Globus pallidus (tissue), 1 donor: ENCODE results near the gene STXBP6.
"Not testable (repeated sequence)": the region's sequence is repeated elsewhere in the genome, so short reads cannot be mapped to it uniquely, and the experiment has no call there.

Source experiments
- DNase-seq: peaks from one replicate; pipeline ENCODE4 v3.0.0-alpha.2; 2015; ENCODE audit warnings: low spot score

The STXBP6 gene

DNA sequence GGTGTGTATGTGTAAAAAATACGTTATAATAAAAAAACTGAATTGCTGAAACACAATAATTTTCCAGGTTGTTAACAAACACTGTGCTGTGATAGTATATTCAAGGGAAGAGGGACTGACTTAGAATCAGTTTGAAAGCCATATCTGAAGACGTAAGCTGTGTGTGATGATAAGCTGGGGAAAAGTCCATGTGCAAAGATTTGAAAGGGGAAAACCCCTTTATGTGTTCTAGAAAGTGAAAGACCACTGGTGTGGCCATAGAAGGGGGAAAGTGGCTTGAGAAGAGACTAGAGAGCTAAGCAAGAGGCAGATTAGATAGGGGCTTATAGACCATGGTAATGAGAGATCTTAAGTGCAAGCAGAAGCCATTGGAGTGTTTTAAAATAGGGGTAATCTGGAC is 220.1 kb downstream of the STXBP6 start:
- DNase-seq, result no peak

DNA sequence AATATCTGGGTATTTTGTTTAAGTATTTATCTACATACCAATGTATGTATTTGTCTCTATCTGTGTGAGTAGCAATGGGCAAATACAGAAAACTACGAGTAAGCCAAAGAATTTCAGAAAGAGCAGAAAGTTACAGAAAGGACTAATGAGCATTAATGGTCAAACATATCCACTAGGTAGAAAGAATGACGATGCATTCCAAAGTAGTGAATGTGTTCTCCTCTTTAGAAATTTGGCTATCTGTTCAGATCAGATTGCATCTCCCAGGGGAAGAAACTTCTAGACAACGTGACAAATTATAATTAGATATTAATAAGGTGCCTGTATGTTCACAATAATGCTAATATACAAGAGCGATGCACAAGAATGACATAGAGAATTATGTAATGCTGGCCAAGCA is 221.5 kb downstream of the STXBP6 start:
- DNase-seq, result no peak

DNA sequence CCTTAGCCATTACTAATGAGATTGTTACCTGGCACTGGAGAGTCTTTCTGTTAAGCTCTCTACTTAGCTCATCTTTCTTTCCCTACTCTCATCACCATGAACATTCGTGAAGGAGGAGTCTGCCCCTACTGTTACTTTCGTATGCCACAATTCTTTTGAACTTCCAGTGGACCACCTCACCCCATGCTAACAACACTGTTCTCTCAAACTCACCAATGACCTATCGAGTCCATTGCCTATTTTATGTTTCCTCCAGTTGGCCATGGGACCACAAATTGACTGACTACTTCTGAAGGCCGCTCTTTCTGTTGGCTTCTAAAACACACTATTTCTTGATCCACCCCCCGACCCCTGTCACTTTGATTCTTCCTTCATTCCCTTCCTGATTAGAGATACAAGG is 223.6 kb downstream of the STXBP6 start:
- no peak for DNase-seq

DNA sequence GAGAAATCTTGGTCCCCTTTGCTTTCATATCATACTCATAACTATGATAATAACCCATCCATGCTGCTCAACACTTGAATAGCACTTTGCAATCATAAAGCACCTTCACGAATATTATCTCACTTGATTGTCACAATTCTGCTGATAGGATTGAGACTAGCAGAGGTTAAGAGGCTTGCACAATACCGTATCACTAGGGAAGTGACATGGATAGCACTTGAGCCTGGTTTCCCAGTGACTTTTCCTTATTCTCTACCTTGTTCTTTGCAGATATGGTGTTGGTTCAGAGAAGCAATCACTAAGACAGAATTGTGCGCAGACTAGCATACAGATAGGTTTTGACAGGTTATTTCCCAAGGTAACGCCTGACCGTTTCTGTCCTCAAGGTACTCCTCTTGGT is 229.3 kb downstream of the STXBP6 start:
- DNase-seq, result no peak

DNA sequence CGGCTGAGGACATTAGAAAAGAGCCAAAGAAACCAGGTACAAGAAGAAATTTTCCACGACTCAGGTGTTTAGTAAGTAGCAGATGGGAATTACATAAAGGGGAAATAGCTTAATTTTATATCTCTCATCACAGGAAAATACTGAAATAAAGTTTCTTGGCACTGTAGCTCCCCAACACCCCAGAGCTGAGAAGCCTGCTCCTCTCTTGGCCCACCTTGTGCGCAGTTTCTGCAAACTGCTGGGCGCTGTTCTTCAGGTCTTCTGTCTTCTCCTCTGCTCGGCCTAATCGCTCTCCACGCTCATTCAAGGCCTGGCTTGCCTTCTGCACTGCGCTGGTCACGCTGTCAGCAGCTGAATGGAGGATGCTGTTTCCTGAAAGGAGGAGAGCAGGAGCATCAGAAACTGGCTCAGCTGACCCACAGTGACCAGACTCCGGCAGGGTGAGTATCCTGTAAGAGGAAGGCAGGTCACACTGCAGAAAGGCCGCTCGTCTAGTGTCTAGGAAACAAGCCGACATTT is 231.1 kb downstream of the STXBP6 start:
- no peak for DNase-seq

DNA sequence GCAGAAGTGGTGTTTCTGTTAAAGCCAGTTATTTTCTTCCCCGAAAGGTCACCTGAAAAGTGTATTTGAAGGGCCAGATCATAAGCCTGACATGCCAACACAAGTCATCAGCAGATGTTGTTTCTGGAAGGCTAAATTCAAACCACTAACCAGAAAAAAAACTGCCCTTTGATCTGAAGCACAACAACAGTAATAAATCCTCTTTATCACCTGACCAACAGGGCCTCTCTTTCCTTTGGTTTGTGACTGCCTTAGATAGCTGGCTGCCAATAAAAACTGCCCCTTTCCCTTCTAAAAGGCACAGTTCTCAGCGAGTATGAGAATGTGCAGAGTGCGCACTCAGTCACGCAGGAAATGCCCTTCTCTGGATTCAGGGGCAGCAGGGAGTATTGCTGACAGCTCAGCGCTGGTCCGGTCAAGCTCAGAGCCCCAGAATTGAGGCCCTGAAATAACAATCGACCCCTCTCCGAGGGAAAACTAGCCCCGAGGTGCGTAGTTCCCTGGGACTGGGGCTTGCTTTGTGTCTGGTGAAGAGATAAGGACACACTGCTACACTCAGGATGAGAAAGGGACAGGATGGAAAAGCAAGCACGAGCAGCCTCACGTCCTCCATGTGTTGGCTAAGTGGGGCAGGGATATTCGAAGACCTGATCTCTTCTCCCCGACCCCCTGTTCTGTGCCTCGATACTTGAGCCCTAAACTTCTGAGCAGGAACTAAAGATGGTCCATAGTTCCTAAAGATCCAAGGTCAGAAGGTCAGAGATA is 231.7 kb downstream of the STXBP6 start:
- DNase-seq, result no peak

DNA sequence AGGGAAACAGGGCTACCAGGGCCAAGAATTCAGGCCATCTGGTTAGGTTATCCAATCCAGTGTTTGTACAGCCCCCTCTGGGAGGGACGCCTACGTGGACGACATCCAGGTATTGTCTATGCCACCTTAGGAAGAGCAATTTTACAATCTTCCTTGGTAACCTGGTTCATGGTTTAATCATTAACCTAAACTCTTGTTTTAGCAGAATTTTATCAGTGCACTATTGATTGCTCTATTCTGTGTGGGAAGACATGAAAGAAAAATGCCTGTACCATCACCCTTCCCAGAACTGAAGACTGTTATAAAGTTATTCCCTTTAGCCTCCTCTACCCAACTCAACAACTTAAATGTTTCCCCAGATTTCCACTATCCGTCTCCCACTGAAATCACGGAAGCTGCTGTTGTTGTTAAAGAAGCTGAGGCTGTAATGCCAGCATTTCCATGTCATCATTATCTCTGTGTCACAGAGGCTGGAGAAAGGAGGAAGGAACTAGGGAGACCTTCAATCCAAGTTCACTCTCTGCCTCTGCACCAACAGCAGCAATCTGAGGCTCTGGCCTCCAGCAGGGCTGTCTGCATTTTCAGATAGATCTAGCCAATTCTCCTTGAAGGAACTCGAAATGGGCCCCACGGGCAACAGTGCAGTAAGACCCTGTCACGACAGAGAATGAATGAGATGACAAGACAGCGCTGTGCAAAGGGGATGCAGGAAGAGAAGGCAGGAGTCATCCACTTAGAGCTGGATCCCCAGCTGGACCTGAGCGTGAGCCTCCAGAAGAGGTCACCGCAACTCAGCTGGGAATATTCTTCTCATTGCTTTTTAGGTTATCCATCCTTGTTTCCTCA is 232.5 kb downstream of the STXBP6 start:
- DNase-seq, result peak; percentile 55

DNA sequence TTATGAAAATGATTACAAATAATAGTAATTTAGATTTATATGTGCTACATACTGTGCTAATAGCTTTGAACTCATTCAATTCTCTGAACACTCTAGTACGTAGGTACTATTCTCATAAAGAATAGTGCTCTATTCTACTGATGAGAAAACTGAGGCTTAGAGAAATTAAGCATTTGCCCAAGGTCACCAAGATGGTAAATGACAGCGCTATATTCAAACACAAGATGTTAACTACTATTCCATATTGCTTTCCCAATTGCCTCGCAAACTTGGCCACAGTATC is 233.1 kb downstream of the STXBP6 start:
- no peak for DNase-seq

DNA sequence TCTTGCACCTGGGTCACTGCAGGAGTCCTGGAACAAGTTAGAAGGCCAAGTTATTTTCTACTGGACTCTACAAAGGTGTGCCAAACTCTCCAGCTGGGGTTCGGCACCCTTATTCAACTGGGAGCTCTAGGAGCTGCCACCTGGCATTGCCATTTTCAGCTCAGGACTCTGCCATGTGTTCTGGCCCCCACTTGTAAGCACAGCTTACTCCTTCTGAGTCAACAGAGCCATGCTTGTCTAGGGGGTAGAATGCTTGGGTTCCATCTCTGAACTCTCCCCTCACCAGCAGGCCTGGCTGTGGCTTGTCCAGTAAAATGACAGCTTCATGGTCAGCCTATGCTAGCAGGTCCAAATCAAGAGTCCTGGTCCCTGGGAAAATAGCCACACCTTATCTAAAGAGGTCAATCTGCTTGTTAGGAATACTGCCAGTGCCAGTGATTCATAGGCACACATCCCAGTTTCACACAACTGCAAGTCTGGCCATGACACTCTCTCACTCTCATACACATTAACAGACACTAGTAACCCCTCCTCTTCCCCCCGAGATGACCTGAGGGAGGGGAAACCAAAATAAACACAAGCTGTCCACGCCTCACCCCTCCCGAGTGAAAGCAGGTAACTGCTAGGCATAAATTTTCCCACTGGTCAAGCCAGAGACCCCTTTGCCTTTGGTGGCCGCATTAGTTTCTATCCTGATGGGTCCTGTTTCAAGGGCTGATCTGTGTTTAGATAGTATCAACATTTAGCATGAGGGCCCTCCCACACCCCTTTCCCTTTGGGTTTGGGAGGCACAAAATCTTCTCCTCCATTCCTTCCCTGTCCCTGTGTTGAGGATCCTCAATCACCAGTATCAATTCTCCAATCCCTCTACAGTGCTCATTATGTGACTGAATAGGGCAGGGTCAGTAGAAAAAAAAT is 233.7 kb downstream of the STXBP6 start:
- no peak for DNase-seq

DNA sequence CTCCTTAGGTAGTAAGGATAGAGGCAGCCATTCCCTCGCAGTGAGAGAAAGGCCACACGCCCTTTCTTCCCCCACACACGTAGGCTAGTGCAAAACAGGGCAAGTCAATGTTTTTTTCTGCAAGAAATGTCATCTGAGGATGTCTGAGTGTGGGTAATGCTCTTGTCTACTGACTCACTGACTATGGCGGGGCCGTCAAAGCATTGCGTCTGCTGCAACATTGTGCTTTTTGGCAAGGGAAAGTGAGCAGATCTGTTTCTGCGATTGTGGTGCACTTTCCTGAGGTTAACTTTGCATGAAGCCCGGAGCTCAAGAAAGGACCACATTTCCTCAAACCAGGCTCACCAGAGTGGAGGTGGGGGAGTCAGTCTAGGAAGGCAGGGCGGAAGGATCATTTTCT is 234.4 kb downstream of the STXBP6 start:
- DNase-seq, result no peak

DNA sequence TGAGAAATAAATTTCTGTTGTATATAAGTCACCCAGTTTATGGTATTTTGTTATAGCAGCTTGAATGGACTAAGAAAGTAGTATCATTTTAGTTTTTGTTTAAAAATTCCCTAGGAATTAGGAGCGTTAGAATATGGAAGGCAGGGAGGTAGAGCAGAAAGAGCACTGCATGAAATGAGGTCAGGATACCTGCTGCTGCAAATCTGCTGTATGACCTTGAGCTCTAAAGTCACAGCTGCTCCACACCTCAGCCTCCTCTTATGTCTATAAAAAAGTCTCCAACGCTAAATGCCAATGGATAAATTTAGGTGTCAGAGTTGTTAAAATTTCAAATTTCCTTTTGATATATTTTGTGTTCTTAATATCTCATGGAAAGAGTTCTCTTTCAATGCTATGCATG is 235.0 kb downstream of the STXBP6 start:
- no peak for DNase-seq

DNA sequence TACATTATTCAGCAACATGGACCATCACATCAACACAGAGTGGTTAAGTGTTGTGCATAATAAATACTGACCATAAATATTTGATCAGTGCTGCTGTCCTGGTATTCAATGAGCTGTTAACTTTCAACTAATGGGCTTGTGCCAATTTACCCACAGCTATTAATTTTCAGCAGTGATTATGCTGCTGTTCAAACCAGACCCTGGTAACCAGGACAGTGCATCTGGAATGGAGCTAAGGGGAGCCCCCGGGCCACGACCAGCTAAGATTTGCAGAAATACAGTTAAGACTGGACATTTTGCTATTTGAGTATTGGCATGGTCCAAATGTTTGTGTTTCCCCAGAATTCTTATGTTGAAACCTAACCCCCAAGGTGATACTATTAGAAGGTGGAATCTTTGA is 235.6 kb downstream of the STXBP6 start:
- DNase-seq, result no peak

DNA sequence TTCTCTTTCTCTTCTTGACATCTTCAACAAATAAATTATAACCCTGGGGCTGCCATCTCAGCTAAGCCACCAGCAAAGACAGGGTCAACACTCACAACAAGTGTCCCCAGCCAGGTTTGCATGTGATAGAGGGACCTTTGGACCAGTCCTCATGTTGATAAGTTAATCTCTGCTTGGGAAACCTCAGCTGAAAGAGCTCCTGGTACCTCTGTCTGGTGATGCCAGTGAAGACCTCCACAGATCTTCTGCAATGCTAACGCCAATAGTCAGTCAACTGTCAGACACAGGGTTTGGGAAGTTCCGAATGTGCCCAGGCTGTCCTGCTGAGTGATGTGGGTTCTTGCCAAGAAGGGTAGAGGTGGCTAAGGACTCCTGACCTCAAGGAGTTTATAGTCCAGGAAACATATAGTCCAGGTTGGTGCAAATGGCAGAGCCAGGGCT is 236.1 kb downstream of the STXBP6 start:
- DNase-seq, result no peak

DNA sequence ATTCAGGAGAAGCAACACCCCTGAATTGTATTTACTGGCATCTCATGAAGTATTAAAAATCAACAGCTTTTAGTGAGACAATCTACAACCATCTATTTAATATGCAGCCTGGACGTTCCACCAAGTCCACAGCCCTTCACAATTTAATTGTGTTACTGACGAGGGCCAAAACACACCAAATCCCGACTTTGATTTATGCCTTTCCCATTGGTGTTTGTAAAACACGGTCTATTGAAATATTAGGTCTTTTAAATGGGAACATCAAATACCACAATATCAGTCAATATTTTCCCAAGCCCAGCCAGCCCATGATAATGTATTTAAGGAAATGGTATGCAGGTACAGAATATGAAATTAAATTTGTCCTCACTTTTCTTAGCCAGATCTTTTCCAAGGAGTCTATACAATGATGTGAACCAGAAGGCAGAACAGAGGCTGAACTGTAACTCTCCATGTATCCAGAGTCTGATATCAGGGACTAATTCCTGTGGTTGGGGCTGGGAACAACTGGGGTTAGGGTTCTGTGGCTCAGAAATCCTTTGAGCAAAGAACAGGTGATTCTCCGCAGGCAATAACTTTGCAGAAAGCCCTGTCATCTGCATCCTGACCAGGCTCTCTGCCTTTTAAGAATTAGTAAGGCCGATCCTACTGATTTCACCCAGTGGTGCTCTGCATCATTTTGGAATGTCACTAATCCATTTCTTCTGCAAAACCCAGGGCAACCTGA is 236.7 kb downstream of the STXBP6 start:
- no peak for DNase-seq

DNA sequence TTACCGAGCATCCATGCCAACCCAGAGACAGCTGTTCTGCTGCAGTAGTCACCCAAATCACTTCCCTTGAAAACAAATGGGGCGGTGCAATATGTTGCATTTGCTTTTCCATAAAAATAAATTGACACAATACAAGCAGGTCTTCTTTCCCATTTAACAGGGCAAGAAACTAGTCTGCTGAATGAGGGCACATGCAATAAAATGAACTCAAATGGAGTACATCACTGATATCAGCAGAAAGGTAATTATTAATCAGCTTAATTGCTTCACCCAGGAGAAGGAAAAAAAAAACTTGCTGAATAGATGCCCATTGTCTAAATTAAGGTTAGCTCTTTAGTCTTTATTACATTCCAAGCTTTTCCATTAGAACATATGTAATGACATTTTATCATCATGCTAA is 240.8 kb downstream of the STXBP6 start:
- DNase-seq, result no peak

DNA sequence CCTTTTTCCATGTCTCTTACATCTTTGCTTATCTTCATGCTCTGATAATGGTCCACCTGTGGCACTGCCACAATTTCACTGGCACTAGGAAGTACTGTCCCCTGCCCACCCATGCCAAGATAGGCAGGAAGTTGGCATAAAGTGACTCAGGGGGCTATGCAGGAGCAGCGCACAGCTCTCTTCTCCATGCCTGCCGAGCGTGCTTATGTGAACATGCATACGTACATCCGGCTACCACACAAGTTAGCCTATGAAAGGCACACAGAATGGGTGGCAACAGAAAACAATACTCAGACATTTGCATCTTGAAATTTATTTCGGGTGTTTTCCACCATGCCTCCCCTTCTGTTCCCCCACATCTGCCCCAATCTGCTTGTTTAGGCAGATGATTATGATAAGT is 241.5 kb downstream of the STXBP6 start:
- no peak for DNase-seq

DNA sequence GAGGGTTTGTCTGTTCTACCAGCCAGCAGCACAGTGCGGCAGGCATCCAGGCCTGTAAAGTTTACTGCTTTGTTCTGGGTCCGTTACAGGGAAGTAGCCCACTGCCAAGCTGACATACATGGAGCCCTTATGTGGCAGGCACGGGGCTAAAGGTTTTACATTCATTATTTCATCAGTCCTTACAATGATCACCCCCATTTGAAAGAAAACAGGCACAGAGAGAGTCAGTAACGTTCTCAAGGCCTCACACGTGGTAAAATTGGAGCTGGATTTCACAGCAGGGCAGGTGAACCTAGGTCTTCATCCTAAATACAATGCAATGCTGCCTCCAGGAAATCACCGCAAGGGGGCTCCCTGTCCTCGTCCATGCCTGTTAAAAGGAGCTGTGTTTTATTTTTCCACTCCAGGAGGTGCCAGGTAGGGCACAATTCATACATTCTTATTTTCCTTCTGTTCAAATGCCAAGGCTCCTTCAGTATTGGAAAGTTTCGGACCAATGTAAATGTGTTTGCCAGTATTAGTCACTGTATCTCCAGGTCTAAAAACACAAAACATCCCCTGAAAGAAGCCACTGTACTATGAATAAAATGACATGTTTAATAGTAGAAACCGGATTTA is 243.8 kb downstream of the STXBP6 start:
- no peak for DNase-seq

DNA sequence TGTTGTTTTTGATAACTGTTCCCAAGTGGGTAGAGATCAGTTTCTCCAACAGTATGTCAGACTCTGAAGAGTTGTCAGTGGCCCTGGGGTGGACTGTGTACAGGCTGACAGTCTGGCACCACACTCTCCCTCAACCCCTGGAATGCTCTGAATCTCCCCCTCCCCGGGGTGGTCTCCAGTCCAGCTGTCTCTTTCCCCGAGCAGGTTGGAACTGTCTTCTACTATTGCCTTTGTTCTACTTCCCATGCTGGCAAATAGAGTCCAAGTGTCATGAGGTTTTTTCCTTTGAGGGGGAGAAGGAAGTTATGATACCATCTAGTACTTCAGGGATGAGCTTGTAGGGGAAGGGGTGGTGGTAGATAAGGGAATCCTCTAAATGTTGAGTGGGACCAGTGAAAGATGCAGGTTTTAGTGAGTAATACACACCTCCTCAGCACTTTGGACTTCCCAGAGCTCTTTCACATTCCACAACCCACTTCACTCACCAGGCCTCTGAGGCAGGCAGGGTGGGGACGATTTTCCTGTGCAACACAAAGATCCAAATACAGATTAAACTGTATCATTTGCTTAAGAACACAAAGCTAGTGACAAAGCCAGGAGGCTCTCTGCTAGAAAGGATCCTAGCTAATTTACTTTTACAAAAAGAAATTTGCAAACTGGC is 245.3 kb downstream of the STXBP6 start:
- DNase-seq, result no peak

DNA sequence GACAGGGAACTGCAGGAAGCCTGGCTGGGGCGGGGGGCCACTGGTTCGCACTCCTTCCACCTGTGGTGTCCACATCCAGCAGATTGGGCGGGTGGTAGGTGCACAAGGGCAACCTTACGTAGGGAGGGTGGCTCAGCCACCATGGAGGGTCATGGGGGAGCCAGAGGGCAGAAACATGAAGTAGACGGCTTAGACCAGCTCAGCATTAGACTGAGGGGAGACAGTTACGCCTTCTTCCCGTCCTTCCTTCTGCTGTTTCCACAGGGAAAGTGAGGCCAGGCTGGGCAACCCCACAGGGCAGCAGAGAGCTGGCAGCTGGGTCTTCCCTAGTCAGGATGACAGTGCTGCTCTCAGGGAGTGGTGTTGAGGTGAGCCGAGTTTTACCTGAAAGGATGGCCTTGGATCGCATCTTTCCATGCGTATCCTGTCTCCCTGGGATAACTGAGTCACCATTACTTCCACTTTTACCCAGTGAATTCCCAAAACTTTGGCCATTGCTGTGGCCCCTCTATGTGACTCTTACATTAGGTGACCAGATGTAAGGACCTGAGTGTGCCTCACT is 245.9 kb downstream of the STXBP6 start:
- DNase-seq, result no peak

DNA sequence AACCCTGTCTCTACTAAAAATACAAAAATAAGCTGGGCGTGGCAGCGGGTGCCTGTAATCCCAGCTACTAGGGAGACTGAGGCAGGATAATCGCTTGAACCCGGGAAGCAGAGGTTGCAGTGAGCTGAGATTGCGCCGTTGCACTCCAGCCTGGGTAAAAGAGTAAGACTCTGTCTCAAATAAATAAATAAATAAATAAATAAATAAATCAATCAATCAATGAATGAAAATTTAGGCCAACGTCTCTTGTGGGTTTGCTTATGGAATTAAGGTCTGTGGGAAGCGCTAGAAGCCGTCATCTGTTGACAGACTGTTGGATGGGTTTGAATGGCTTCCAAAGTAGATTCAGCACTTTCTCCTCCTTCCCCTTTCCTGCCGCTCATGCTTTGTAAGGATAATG is 246.5 kb downstream of the STXBP6 start:
- DNase-seq, result not testable (repeated sequence)
